Measurements from ENCODE around the gene FAM98A.
A peak's percentile ranks its signal among the peaks of the same experiment; 100 is the strongest.

The FAM98A gene

DNA sequence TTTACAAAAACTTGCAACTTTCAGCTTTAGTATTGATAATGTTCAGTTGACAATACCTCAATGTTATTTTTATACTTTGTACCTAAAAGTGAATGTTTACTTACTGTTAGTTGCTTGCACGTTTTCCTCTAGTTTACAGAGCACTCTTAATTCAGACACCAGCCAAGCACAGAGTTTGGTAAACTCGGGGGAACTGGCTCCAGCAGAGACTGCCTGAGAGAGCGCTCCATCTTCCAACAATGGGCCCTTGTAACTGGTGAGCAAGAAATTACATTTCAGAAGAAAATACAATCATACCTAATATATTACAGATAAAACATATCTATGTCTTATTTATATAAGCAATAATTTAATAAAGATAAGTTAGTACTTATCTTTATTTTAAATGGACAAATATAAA lies 3.7 kb downstream of the FAM98A start:
- DNase-seq = no peak

DNA sequence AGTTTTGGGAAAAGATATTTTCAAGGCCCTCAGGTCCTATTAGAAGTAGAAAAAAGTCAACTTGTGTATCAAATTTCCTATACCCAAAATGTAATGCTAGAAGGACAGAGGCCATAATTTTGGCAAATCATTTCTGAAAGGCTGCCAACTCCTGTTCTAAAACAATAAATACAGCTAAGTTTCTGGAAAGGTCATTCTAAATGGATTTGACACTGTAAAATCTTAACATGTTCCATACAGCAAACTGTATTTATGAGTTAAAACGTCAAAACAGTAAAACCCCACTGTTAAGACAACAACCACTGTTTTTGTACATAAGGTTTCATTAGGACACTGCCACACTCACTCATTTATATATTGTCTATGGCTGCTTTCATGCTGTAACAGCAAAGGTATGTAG lies 9.7 kb downstream of the FAM98A start:
- DNase-seq = no peak

DNA sequence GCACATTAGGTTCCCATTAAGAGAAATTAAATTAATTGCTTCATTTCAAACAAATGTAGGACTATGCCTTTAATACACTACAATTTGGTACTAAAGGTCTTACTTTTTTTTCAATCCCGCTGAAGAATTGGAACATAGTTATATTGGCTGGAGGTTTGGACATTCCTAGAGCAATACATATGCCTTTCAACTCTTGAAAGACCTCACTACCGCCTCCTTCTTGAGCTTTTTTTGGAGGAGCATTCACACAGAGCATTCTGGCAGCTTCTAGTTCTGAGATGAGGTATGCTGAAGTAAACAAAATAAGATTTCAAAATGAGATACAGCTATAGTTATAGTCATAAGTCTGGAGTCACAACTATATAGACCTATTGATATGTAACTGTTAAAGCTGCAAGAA lies 10.9 kb downstream of the FAM98A start:
- DNase-seq = no peak

DNA sequence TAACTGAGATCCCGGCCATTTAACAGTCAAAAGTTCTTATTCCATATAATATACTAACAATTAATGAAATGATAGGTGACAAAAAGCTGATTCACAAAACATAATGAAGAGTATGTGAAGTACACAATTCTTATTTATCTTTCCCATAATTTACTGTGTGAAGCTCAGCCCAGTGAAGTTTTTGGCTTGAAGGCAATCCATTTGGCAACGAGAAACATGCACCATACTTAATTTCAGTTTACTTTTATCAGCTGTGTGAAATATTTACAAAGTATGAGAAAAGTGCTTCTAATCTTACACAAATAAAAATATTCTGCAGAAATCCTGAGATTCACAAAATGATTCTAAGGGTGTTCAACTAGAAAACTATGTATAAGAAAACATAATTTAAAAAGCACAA lies 12.3 kb downstream of the FAM98A start:
- no peak for DNase-seq

DNA sequence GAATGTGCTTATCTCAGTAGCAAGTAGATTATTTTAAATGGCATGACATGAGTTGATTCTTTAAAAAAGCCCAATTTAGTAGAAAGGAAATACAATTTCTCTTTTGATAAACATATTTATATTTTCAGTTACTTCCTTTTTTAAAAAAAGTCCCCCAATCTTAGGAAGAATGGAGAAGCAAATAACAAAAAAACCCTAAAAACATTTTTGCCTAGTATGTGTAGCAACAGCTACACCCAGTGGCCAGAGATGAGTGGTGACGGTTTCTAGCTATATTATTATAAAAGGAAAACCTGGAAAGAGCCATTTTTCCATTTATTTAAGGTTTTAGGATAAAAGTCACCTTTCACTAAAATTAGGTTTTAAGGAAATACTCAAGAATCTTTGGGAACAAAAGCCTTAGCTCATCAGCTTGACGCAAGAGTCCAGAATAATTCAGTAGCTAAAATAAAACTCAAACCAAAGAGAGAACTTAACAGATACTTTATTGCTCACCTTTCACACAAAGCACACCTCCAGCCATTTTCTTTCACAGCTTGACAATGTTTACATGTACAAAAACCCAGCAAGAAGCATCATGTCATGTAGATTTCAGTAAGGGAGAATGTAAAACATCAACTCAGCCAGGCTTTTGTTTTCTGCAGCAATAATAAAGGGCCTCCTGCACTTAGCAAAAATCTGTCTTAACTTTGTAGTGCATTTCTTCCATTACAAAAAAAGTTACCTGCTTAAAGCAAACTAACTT lies 15.7 kb downstream of the FAM98A start:
- peak; percentile 7 for DNase-seq

DNA sequence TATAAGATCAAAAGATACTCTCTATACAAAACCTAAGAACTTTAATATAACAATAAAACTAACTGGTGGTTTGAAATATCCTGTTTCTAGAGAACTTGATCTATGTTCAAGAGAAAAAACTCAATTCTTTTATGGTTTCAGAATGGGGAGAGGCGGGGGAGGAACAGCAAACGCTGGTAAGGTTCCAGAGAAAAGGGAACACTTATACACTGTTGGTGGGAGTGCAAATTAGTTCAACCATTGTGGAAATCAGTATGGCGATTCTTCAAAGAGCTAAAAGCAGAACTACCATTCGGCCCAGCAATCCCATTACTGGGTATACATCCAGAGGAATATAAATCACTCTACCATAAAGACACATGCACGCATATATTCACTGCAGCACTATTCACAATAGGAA lies 17.2 kb downstream of the FAM98A start:
- no peak for DNase-seq

DNA sequence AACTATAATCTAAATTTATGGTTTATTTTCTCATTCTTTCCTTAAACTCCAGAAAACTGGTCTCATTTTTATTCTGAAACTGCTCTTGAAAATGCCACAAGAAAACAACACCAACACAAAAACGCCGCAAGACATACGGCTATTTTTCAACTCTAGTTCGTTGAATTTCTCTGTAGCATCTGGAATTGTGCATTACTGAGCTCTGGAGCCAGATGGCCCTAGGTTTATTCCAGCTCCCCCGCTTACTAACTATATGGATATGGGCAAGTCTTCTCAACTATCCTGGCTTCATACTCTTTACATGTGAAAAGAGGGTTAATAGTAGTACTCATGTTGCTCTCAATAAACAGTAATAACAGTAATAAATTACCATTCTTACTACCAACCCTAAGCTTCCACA lies 19.9 kb downstream of the FAM98A start:
- DNase-seq = no peak

DNA sequence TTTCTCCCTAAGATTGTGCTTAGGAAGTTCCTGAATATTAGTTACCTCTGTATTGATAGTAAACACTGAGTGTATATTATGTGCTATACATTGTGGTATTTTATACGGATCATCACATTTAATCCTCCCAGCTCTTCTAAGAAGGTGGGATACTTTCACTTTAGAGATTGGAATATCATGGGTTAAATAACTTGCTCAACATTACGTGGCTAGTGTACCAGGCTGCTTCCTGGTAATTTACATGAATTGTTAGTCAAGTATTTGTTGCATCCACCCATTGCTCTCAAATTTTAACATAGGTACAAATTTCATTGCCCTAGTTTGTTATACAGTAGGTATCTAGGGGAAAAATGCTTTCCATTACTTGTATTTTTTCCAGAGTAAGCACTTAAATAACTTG lies 21.4 kb downstream of the FAM98A start:
- no peak for DNase-seq

DNA sequence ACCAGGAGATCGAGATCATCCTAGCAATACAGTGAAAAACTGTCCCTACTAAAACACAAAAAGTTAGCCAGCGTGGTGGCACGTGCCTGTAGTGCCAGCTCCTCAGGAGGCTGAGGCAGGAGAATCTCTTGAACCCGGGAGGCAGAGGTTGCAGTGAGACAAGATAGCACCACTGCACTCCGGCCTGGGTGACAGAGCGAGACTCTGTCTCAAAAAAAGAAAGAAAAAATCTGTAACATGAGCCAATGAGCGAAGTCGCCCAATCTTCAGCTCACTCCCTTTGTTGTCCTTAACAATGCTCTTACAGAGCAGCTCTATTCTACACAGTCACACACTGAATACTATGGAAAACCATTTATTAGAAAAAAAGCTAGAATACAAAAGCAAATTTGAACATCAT lies 22.0 kb downstream of the FAM98A start:
- DNase-seq = no peak

DNA sequence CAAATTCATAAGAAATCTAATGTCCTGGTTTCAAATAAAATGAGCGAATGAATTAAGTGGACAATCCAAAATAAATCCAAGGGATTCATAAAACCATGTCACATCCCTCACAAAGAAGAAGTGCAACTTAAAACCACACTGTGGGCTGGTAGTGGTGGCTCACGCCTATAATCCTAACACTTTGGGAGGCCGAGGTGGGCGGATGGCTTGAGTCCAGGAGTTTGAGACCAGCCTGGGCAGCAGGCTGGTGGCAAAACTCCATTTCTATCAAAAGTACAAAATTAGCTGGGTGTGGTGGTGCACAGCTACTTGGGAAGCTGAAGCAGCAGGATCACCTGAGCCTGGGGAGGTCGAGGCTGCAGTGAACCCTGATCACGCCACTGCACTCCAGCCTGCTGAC lies 25.4 kb downstream of the FAM98A start:
- DNase-seq = no peak

DNA sequence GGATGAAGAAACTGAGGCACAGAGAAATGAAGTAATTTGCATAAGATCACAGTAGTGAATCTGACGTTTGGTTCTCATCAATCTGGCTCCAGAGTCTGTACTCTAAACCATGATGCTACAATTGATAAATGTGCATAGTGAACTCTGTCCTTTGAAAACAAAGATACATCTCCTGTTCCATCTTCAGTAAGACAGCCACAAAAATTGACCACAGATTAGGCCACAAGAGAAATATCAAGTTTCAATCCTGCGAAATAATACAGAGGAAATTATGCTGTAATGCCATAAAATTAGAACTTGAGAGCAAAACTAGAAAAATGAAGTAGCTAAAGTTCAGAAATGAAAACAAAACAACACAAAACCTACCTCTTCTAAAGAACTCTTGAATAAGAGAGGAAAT lies 28.4 kb downstream of the FAM98A start:
- DNase-seq = no peak

DNA sequence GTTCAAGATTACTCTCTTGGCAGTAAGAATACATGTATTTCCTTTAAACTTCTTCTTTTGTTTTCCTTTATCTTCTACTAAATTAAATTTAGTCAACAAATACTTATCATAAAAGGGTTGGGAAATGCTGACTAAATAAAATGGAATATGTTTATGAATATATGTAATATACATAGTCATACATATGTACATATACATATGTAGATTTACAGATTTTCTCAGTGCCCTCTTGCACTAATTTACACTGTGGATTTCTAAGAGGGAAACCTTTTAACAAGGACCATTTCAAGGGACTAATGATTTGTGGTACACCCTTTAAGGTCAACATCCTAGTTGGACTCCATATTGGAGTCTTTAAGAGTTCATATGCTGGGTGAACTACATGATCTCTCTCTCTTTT lies 37.2 kb downstream of the FAM98A start:
- DNase-seq = no peak

DNA sequence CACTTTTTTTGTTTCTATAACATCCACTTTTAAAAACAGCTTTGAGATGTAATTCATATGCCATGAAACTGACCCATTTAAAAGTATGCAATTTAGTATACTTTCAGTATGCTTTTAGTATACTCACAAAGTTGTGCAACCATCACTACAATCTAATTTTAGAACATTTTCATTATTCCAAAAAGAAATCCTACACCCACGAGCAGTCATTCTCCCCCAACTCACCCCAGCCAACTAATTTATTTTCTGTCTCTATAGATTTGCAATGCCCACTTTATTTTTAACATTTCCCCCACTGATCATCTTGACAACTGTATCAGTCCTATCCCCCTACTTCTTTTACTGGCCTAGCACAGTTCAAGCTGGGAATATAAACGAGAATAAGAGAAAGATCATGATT lies 39.1 kb downstream of the FAM98A start:
- DNase-seq = no peak

DNA sequence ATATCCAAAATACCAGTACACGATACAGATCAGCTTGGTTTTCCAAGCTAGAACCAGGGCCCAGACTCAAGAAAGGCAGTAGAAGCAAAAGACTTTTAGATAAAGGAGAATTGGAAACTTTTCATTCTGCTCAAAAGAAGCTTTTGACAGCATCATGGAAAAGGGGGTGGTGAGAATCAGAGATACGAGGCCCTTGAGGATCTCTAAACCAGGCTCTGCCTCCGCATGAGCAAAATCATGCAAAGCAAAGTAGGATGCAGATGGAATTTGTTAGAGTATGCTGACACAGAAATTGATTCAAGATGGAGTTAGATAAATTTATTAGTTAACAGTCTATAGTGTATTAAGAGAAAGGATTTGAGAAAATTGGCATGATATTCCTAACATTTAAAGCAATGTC lies 39.8 kb downstream of the FAM98A start:
- no peak for DNase-seq

DNA sequence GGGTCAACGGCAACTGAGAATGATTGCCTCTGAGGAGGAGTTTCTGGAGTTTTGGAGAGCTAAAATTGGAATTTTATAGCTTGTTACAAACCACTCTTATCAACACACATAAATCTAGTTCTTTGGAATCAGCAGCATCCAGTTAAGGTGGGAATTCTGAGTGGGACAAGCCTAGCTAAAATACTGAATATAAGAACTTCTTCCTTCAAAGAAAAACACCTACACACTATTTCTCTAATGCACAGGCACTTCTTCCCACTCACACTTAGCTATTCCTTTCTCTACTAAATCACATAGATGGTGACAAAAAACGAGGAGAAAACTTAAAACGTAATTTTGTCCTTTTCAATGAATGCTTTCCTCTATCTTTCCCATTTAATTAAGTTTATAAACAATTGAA lies 43.4 kb downstream of the FAM98A start:
- DNase-seq = no peak

DNA sequence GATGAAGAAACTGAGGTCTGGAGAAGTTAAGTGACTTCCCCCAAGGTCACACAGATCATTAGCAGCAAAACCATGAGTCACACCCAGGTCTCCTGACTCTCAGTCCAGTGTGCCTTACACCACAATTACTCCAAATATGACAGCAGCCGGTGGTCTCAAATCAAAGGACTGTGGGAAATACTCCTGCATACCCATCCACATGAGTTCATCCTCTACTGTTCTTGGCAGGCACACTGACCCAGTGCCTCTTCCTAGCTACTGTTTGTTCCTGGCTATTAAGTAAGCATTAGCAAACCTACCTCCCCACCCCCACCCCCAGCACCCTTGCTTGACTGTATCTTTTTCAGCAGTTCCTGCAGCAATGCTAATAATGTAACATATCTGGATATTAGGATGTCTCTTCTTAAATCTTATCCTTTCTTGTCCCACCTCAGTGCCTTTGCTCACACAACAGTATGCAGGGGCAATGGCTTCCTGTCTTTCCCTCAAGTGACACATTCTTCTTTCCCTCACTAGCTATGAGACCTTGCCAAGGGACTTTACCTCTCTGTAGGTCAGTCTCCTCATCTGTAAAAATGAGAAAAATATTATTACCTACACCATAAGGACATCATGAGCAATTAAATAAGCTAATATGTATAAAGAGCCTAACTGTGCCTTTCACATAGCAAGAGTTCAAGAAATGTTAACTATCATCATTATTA lies 46.2 kb downstream of the FAM98A start:
- no peak for DNase-seq

DNA sequence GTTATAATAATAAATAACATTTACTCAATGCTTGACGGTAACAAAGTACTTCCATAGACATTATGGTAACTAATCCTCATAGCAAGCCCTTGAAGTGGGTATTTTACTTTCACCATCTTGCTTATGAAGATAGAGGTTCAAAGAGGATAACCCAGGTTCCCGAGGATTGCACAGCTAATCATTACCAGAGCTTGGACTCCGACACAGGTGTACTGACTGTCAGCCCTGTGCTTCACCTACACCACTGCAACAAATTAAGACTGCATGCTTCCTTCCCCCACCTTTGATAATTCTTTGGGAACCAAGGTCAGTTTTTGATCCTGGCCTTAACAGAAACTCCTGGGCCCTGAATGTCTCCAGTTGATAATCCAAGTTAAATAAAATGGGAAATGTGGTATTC lies 48.9 kb downstream of the FAM98A start:
- DNase-seq = no peak

DNA sequence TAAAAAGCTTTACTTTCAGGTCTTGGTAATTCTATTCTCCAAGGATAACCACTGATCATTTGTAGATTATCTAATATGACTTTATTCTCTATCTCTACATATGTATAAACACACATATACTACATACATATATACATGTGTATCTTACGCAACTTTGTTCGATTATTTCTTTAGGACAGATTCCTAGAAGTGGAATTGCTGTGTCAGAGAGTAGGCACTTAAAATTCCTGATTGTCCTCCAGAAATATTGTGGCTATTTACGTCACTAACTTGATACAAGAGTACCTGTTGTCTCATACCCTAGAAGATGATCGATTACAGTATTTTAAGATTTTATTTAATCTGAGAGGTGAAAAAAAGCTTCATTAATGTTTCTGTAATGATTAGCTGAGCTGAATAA lies 57.9 kb downstream of the FAM98A start:
- no peak for DNase-seq

DNA sequence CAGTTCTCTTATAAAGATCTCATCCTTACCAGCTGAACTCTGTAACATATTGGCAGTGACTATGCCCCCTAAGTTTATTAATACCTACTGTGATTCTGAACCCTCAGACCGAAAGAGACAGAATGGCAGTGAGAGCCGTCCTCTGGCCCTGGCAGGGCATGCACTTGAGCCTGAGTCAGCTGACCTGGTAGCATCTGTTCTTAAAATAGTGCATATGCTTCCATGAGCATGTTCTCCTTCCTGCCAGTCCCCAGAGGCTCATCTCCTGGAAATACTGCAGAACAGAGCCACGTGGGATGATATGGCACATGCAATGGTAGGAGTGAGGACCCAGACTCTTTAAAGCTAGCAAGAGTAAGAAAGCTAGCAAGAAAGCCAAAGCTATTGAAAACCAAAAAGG lies 63.7 kb downstream of the FAM98A start:
- no peak for DNase-seq
